AG04450 (cell line): ENCODE results near the gene QRICH1. TPM values are rescaled to one million over a fixed set of nuclear protein-coding genes. Genes with fewer than 3 reads are reported as not detected.

Experiments used
- CTCF ChIA-PET: fragments of 300-600, 350-600 bp; formaldehyde crosslinking; extraction: SDS; loops from one replicate; lab custom pipeline; 2022; ENCODE audit warnings: antibody characterized with exemption, inconsistent platforms; lab: Charles Lee
- POLR2A ChIA-PET: fragments of 350-600 bp; formaldehyde crosslinking; extraction: SDS; loops from one replicate; lab custom pipeline; 2021; ENCODE audit warnings: antibody characterized with exemption, inconsistent platforms; lab: Yijun Ruan, JAX
- DNase-seq: peaks from one replicate; pipeline ENCODE4 v3.0.0-alpha.2; 2011; ENCODE audit warnings: low read depth, low spot score
- H3K27ac ChIP-seq: one replicate; pipeline ENCODE4 v1.5.1; 2012; ENCODE audit warnings: low read depth, low read length, control low read depth
- H3K27me3 ChIP-seq: one replicate; pipeline ENCODE4 v1.6.0; 2012; ENCODE audit warnings: low read length; ENCODE audit not compliant: control insufficient read depth, insufficient read depth
- H3K4me3 ChIP-seq: 2 replicates; pipeline ENCODE4 v1.5.1; 2011; ENCODE audit warnings: mild to moderate bottlenecking, low read depth, low read length, control low read depth
- H3K9me3 ChIP-seq: 2 replicates; pipeline ENCODE4 v1.5.1; 2012; ENCODE audit warnings: low read length; ENCODE audit not compliant: control insufficient read depth, insufficient read depth
- CTCF ChIP-seq: IDR thresholded peaks from 2 replicates; pipeline ENCODE4 v1.5.1; 2011; ENCODE audit warnings: low read depth, low read length, control low read depth, inconsistent platforms
- polyA plus RNA-seq: library from polyadenylated mRNA; depleted of rRNA; stranded (reverse); fragments of >200 nt; gene quantifications from 2 replicates; pipeline ENCODE4 v1.2.3, GENCODE V29; 2011

QRICH1 gene
- polyA plus RNA-seq, 1 experiment = 69.7 TPM

GRCh38 chr3:48997714-48998637 is 95.9 kb downstream of the QRICH1 start:
- DNase-seq = no peak
- Histone ChIP-seq H3K27me3 (no peaks in the 10 kb centered on the region), H3K4me3 (no peak overlapping the region), H3K9me3 (no peaks in the 10 kb centered on the region), H3K27ac (no peak overlapping the region)
- no peak for TF ChIP-seq CTCF
- ChIA-PET POLR2A (no interaction called here), CTCF (interaction anchor here (1.0 kb wide), 1 partner anchor 9 kb away, joined by 5 read pairs; the partner anchor contains the start of gene WDR6)

GRCh38 chr3:48997102-48997635 is 96.7 kb downstream of the QRICH1 start:
- no peaks in the 10 kb centered on the region for H3K27me3 ChIP-seq
- CTCF ChIA-PET = interaction anchor here (1.0 kb wide), 1 partner anchor 10 kb away, joined by 5 read pairs; the partner anchor contains the start of gene WDR6
- no peaks in the 10 kb centered on the region for H3K9me3 ChIP-seq
- TF ChIP-seq CTCF = no peak
- POLR2A ChIA-PET = no interaction called here
- DNase-seq = no peak
- H3K27ac ChIP-seq = no peak overlapping the region
- H3K4me3 ChIP-seq = no peak overlapping the region

GRCh38 chr3:48996640-48997039 is 97.2 kb downstream of the QRICH1 start:
- POLR2A ChIA-PET = no interaction called here
- CTCF ChIA-PET = no interaction called here
- Histone ChIP-seq H3K4me3 (no peak overlapping the region), H3K9me3 (no peaks in the 10 kb centered on the region), H3K27me3 (no peaks in the 10 kb centered on the region), H3K27ac (no peak overlapping the region)
- DNase-seq = no peak
- no peak for TF ChIP-seq CTCF

GRCh38 chr3:48993834-48994233 is 100.0 kb downstream of the QRICH1 start:
- no peaks in the 10 kb centered on the region for H3K9me3 ChIP-seq
- no peak for TF ChIP-seq CTCF
- ChIA-PET POLR2A (interaction anchor here (2.9 kb wide), 1 partner anchor 13 kb away, joined by 8 read pairs; the partner anchor contains the start of gene WDR6), CTCF (no interaction called here)
- DNase-seq = no peak
- no peak overlapping the region for H3K4me3 ChIP-seq
- H3K27me3 ChIP-seq = no peaks in the 10 kb centered on the region
- no peak overlapping the region for H3K27ac ChIP-seq
